ENCODE measurements around the gene PBX3.

DNA sequence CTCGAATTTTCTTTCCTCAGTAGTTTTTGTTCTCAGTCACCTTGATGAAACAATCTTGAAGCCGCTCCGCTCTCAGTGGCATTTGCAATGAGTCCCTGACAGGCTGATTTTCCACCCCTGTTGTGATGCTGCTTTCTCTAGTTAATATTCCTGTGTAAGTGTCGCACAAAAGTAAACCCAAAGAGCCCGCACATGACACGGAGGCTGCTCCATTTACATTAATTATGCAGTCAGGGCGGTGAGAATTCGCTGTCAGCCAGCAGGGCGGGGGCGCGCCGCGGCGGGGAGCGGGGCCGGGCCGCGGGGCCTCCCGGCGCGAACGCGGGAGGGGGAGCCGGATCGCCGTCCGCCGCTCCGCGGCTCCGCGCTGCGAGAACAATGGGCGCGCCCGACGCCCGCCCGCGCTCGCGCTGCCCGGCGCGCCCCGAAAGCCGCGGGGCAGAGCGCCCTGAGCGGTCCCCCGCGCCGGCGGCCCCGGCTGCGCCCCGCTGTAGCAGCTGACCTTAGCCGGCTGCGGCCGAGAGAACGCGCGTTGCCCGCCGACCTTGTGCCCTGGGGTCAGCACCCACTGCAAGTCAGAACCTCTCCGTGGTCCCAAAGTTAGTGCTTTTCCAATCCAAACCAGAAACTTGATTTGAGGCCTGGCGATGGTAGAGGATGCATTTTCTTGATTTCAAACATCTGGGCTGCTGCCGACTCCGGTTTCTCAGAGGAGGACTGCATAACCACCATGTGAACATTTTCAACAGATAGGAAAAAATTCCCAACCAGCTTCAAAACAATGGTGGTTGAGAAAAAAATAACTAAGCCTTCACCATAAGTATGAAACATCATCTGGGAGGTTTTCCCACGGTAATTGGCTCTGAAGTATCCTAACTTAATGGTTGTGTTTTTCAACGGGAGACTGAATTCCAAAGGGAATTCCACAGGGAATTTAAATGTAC lies 142.6 kb downstream of the PBX3 start:
- TF ChIP-seq, protein P1, sequence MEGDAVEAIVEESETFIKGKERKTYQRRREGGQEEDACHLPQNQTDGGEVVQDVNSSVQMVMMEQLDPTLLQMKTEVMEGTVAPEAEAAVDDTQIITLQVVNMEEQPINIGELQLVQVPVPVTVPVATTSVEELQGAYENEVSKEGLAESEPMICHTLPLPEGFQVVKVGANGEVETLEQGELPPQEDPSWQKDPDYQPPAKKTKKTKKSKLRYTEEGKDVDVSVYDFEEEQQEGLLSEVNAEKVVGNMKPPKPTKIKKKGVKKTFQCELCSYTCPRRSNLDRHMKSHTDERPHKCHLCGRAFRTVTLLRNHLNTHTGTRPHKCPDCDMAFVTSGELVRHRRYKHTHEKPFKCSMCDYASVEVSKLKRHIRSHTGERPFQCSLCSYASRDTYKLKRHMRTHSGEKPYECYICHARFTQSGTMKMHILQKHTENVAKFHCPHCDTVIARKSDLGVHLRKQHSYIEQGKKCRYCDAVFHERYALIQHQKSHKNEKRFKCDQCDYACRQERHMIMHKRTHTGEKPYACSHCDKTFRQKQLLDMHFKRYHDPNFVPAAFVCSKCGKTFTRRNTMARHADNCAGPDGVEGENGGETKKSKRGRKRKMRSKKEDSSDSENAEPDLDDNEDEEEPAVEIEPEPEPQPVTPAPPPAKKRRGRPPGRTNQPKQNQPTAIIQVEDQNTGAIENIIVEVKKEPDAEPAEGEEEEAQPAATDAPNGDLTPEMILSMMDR (conservative IDR thresholded peaks at IDR 0.05; ENCODE audit: low read length), result no peak
- no peak for TF ChIP-seq EZH2phosphoT487 (IDR thresholded peaks at IDR 0.05; ENCODE audit: borderline replicate concordance)
